HG03520 (cell line): ENCODE data around the gene POLE.

Experiments
- ATAC-seq: cut with Tn5 transposase; IDR thresholded peaks from one replicate; pipeline ENCODE4 v1.9.1; 2021; ENCODE audit warnings: mild to moderate bottlenecking, moderate library complexity; ENCODE audit not compliant: unreplicated experiment

Gene POLE

DNA sequence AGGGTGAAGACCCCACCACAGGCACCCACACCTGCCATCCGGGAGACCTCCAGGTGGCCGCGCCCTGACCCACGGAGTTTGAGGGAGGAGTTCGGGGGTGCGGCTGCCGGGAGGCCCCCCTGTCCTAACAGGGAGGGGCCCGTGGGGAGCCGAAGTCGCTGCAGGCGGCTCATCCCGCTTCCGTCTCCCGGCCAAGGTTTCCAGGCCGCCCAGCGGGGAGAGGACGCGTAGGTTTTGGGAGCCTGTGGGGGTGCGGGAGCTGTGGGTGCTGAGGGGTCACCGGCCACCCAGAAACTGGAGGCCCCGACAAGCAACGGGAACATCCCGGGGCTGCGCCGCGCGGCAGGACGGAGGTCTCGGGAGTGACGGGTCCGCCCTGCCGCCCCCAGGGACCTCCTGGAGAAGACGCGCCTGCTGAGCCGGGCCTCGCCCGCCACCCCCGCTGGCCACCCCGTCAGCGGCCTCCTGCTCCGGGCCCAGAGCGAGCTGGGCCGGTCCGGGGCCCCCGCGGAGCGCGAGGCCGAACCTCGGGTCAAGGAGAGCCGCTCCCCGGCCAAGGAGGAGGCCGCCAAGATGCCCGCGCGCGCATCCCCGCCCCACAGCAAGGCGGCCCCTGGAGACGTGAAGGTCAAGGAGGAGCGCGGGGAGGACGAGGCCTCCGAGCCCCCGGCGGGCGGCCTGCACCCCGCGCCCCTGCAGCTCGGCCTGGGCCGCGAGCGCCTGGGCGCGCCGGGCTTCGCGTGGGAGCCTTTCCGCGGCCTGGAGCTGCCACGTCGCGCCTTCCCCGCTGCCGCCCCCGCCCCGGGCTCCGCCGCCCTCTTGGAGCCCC is 104.3 kb downstream of the POLE start:
- ATAC-seq = no peak

DNA sequence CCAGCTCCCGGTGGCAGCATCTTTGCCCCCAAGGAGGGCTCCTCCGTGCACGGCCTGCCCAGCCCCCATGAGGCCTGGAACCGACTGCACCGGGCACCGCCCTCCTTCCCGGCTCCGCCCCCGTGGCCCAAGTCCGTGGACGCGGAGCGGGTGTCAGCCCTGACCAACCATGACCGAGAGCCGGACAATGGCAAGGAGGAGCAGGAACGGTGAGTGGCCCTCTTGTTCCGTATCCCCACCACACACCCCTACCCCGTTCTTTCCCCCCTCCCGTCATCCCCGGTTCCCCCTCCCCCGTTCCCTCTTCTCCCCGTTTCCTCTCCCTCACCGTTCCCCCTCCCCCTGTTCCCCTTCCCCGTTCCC is 105.1 kb downstream of the POLE start:
- ATAC-seq = no peak

DNA sequence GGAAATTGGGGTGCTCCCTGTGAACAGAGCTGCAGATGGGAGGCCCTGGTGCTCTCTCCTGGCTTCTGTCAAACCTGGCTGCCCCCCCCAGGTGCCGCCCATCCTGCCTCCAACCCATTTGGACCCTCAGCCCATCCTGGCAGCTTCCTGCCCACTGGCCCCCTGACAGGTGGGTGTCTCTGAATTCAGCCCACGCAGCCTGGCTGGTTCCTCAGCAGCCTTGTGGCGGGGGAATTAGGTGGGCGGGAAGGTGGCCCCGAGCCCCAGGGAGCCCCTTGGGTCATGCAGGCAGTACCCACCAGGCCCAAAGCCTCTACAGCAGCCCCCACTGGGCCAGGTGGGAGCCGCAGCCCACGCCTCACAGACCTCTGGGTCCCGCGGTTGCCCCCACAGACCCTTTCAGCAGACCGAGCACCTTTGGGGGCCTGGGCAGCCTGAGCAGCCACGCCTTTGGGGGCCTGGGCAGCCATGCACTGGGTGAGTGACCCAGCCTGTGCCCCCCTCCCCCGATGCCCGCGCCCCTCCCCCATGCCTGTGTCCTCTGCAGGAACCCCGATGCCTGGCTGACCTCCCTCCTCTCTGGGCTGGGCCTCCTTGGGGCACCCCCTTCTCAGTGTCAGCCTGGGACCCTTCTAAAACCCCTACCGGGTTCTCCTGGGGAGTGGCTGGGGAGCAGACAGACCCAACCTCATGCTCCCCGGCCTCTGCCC is 105.6 kb downstream of the POLE start:
- no peak for ATAC-seq

DNA sequence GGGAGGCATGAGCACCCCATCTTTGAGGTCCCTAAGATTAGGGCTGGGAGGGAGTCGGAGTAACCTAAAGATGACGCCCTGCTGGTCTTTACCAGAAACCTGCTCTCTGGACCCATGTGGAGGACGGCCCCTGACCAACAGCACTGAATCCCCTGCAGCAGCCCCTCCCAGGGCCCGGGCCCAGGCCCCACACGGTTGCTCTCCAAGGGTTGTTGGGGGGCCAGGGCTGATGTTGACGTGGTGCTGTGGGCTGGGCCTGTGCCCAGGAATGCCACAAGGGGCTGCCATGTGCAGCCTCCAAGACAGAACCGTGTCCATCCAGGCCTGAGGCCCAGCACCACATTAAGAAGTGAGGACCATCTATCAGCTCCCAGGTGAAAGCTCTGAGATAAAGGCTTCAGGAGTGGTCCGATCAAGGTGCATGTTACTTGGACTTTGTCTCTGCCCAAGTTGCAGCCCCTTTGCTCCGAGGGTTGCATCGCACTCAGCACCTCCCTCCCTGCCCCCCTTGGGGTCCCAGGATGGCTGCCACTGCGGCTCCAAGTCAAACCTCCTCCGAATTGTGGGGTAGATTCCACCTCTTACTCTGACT is 106.3 kb downstream of the POLE start:
- ATAC-seq = no peak

DNA sequence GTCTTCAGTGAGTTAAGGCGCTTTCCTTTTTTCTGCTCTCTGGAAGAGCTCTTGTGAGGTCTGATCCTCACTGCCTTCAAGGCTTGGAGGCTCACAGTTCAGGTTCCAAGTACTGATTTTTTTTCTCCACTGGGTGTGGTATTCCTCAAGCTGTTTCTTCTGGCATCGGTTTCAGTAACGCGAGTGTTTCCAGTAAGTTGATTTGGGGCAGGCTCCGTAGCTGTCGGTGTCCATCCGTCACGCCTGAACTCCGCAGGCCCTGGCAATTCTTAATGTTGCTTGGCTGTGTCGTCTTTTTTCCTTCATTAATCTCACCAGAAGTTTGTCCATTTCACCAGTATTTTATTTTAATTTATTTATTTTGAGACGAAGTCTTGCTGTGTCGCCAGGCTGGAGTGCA is 107.4 kb downstream of the POLE start:
- no peak for ATAC-seq

DNA sequence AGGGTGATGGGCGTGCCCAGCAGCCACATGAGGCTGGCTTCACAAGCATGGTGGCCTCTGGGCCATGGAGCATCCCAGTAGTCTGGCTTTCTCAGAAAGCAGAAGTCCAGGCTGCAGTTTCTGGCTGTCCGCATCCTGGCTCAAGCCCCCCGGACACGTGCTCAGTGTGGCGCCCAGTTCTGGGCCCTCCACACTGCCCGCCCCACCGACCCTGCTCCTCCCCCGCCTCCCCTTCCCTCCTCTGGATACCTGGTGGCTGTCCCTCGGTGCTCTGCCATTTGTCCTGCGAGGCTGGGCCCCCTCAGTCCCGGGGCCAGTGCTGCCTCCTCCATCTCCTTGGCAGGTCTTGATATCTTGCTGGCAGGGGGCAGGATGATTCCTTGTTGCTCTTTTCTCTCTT is 108.3 kb downstream of the POLE start:
- no peak for ATAC-seq

DNA sequence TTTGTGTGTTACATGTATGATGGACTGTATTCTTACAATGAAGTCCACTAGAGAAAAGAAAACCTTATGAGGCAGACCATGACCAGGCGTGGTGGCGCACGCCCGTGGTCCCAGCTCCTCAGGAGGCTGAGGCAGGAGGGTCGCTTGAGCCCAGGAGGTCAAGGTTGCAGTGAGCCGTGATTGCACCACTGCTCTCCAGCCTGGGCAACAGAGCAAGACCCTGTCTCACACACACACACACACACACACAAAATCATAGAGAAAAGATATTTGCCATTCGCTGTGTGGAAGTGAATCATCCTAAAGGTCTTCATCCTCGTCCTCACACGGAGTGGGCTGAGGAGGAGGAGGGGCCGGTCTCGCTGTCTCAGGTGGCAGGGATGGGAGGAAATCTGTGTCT is 109.0 kb downstream of the POLE start:
- ATAC-seq = no peak

DNA sequence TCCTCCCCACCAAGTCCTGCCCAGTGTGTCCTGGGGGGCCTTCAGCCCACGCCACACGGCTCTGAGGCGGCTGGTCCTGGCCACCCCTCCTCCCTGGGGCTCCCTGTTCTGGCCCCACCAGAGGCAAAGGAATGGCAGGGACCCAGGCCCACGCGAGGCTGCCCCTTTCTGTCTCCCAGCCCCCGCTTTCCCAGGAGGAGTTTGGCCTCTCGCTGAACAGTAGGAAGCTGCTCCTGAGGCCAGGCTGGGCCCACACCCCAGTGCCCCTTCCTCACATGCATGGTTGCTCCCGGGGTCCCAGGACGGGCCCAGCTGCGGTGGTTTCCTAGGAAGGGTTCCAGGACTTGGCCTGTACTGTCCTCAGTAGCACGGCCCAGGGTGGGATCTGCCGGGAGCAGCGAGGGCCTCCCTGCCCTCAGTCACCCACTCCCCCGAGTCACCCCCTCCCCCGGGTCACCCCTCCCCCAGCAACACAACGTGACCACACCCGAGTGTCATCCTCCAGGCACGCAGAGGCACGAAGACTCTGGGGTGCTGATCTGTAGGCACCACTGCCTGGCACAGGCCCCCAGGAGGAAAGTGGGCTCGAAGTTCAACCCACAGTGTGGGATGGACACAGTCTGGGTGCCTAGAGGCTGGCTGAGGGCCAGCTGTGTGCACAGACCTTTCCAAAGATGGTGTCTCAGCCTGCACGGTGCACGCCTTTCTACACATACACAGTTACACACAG is 109.8 kb downstream of the POLE start:
- no peak for ATAC-seq

DNA sequence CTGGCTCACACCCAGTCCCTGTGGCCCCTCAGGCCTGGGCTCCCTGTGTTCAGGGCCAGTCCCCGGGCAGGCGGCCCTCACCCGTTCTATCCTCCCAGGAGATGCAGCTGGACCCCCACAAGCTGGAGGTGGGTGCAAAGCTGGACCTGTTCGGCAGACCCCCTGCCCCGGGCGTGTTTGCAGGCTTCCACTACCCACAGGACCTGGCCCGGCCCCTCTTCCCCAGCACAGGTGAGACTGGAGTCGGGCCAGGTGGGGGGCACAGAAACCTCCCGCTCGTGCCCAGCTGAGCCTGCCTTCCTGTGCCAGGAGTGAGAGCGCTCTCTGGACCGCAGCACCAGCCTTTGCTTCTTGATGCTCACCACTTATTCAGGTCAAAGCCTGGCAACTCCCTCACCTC is 110.4 kb downstream of the POLE start:
- no peak for ATAC-seq

DNA sequence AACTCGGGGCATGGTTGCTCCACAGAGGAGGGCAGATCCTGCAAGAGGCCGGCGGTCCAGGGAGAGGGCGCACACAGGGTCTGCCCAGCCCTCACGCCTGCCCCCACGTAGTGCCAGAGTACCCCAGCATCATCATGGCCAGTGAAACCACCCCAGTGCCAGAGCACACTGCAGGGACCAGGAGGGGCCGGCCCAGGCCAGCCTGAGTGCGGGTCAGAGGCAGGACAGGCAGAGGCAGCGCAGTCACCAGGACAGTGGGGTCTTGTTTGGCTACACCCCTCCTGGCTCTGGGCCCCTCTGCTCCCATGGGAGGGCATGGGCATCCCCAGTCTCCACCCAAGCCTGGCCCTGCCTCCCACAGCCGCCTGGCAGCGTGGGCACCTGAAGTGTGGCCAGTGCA is 111.5 kb downstream of the POLE start:
- ATAC-seq = no peak

DNA sequence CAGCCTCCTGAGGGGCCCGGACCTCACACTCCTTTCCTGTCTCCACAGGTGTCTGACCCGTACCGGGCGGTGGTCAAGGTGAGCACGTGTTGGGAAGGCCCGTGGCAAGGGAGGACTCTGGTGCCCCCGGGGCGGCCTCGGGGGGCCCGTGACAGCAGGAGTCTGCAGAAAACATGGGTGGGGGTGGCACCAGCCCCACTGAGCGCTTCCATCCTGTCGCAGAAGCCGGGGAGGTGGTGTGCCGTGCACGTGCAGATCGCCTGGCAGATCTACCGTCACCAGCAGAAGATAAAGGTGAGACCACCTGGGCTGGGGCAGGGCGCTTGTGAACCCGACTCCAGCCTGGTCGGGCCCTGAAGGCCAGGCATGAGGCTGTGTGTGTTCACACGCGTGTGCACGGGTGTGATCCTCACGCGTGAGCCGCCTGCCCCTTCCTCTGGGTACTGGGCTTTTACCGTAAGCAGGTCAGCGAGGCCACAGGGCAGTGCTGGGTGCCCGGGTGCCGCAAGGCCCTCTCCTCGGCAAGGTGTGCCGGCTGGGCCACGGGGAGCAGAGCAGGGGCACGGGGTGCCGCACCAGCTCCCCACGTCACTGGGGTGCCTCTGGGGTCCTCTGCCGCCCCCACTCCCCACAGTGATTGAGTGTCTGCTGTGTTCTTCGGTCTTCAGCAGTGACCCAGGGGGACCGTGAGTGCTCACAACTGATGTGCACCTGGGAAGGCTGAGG is 112.7 kb downstream of the POLE start:
- no peak for ATAC-seq
